ENCODE measurements around the gene VDAC1. TPM values are rescaled to one million over a fixed set of nuclear protein-coding genes. Genes with fewer than 3 reads are reported as not detected.

The VDAC1 gene
- total and polyA plus RNA-seq, 2 donors: 101 to 166 TPM

DNA sequence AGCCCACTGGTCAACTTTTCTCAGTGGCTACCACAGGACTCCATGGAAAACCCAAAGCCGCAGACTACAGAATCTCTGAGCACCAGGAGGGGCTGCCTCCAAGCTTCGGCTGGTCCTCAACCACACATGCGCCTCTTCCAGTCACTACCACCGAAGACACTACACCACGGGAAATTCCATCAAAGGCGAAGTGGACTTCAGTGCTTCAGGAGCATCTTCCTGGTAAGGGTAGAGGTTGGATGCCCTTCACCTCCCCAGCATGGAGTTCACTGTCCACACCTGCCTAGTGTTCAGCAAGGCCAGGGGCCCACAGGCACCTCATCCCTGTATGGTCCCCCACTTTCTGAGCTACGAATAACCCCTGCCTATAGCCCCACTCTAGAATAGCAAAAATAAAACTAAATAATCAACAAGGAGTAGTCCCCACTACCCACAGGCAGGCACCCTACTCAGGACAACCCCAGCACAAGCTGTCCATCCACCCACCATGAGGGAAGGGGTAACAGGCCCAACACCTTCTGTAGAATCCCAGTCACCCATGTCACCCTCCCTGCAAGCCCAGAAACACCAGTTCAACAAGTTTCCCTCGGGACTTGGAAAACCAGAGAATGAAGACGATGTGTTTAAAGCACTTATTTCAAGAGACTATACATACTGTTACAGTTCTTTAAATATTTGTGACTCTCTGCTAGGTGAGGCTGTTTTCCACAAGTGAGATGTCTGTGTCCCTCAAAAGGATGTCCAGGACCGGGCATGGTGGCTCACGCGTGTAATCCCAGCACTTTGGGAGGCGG is 2.6 kb downstream of the VDAC1 start:
- 98% methylated on average over 13 of the region's 13 CpGs for WGBS
- H3K4me1 ChIP-seq (ENCODE audit: control insufficient read depth in 2 of 2, insufficient read depth in 2 of 2, low read length in 2 of 2): peaks cover 9 to 26% of the 10 kb centered on the region in 2 donors

GRCh38 chr5:134000696-134001453 is 3.9 kb downstream of the VDAC1 start:
- Histone ChIP-seq H3K4me1 (ENCODE audit: control insufficient read depth in 2 of 2, insufficient read depth in 2 of 2, low read length in 2 of 2) (peaks cover 9 to 31% of the 10 kb centered on the region in 2 donors), H3K27ac (ENCODE audit: low read depth in 1 of 2, low read length in 1 of 2) (no peak overlapping the region), H3K27me3 (ENCODE audit: control insufficient read depth in 2 of 2, insufficient read depth in 1 of 2, low read length in 1 of 2) (peaks cover 0 to 6% of the 10 kb centered on the region in 2 donors), H3K4me3 (ENCODE audit: low read length in 2 of 2) (no peak overlapping the region), H3K9me3 (ENCODE audit: control insufficient read depth in 2 of 2, insufficient read depth in 1 of 2, low read length in 1 of 2) (peaks cover 0 to 5% of the 10 kb centered on the region in 2 donors), H3K36me3 (ENCODE audit: control insufficient read depth in 2 of 2, insufficient read depth in 2 of 2, low read length in 1 of 2) (peaks cover 0 to 23% of the 10 kb centered on the region in 2 donors)
- no peak for DNase-seq (ENCODE audit: low read depth in 6 of 9, low spot score in 9 of 9)
- 98% methylated on average over 10 of the region's 10 CpGs for WGBS

More for the DNA sequence above, 2.6 kb downstream of the VDAC1 start:
- Histone ChIP-seq H3K9me3 (ENCODE audit: control insufficient read depth in 2 of 2, insufficient read depth in 1 of 2, low read length in 1 of 2) (peaks cover 0 to 5% of the 10 kb centered on the region in 2 donors), H3K4me3 (ENCODE audit: low read length in 2 of 2) (no peak overlapping the region), H3K36me3 (ENCODE audit: control insufficient read depth in 2 of 2, insufficient read depth in 2 of 2, low read length in 1 of 2) (peaks cover 0 to 19% of the 10 kb centered on the region in 2 donors), H3K27ac (ENCODE audit: low read depth in 1 of 2, low read length in 1 of 2) (no peak overlapping the region), H3K27me3 (ENCODE audit: control insufficient read depth in 2 of 2, insufficient read depth in 1 of 2, low read length in 1 of 2) (peaks cover 2 to 6% of the 10 kb centered on the region in 2 donors)
- DNase-seq (ENCODE audit: low read depth in 6 of 9, low spot score in 9 of 9): no peak

GRCh38 chr5:134000091-134000511 is 4.7 kb downstream of the VDAC1 start:
- Histone ChIP-seq H3K27me3 (ENCODE audit: control insufficient read depth in 2 of 2, insufficient read depth in 1 of 2, low read length in 1 of 2) (no peaks in the 10 kb centered on the region), H3K36me3 (ENCODE audit: control insufficient read depth in 2 of 2, insufficient read depth in 2 of 2, low read length in 1 of 2) (peaks cover 0 to 23% of the 10 kb centered on the region in 2 donors), H3K4me3 (ENCODE audit: low read length in 2 of 2) (no peak overlapping the region), H3K9me3 (ENCODE audit: control insufficient read depth in 2 of 2, insufficient read depth in 1 of 2, low read length in 1 of 2) (peaks cover 0 to 3% of the 10 kb centered on the region in 2 donors), H3K4me1 (ENCODE audit: control insufficient read depth in 2 of 2, insufficient read depth in 2 of 2, low read length in 2 of 2) (peaks cover 6 to 29% of the 10 kb centered on the region in 2 donors), H3K27ac (ENCODE audit: low read depth in 1 of 2, low read length in 1 of 2) (no peak overlapping the region)
- DNase-seq (ENCODE audit: low read depth in 6 of 9, low spot score in 9 of 9): no peak
- WGBS: 98% methylated on average over 5 of the region's 5 CpGs

GRCh38 chr5:133998807-133999206 is 6.0 kb downstream of the VDAC1 start:
- DNase-seq (ENCODE audit: low read depth in 6 of 9, low spot score in 9 of 9): no peak
- WGBS: 97% methylated on average over 7 of the region's 7 CpGs
- Histone ChIP-seq H3K36me3 (ENCODE audit: control insufficient read depth in 2 of 2, insufficient read depth in 2 of 2, low read length in 1 of 2) (peaks cover 0 to 23% of the 10 kb centered on the region in 2 donors), H3K4me3 (ENCODE audit: low read length in 2 of 2) (no peak overlapping the region), H3K9me3 (ENCODE audit: control insufficient read depth in 2 of 2, insufficient read depth in 1 of 2, low read length in 1 of 2) (no peaks in the 10 kb centered on the region), H3K4me1 (ENCODE audit: control insufficient read depth in 2 of 2, insufficient read depth in 2 of 2, low read length in 2 of 2) (peaks cover 6 to 30% of the 10 kb centered on the region in 2 donors), H3K27ac (ENCODE audit: low read depth in 1 of 2, low read length in 1 of 2) (no peak overlapping the region), H3K27me3 (ENCODE audit: control insufficient read depth in 2 of 2, insufficient read depth in 1 of 2, low read length in 1 of 2) (no peaks in the 10 kb centered on the region)

GRCh38 chr5:133998042-133998441 is 6.7 kb downstream of the VDAC1 start:
- no peaks in the 10 kb centered on the region for H3K9me3 ChIP-seq (ENCODE audit: control insufficient read depth in 2 of 2, insufficient read depth in 1 of 2, low read length in 1 of 2)
- no peaks in the 10 kb centered on the region for H3K27me3 ChIP-seq (ENCODE audit: control insufficient read depth in 2 of 2, insufficient read depth in 1 of 2, low read length in 1 of 2)
- H3K36me3 ChIP-seq (ENCODE audit: control insufficient read depth in 2 of 2, insufficient read depth in 2 of 2, low read length in 1 of 2): peaks cover 0 to 23% of the 10 kb centered on the region in 2 donors
- H3K4me1 ChIP-seq (ENCODE audit: control insufficient read depth in 2 of 2, insufficient read depth in 2 of 2, low read length in 2 of 2): peaks cover 0 to 22% of the 10 kb centered on the region in 2 donors
- no peak for DNase-seq (ENCODE audit: low read depth in 6 of 9, low spot score in 9 of 9)
- no peak overlapping the region for H3K27ac ChIP-seq (ENCODE audit: low read depth in 1 of 2, low read length in 1 of 2)
- WGBS: 97% methylated on average over 6 of the region's 6 CpGs
- no peak overlapping the region for H3K4me3 ChIP-seq (ENCODE audit: low read length in 2 of 2)

DNA sequence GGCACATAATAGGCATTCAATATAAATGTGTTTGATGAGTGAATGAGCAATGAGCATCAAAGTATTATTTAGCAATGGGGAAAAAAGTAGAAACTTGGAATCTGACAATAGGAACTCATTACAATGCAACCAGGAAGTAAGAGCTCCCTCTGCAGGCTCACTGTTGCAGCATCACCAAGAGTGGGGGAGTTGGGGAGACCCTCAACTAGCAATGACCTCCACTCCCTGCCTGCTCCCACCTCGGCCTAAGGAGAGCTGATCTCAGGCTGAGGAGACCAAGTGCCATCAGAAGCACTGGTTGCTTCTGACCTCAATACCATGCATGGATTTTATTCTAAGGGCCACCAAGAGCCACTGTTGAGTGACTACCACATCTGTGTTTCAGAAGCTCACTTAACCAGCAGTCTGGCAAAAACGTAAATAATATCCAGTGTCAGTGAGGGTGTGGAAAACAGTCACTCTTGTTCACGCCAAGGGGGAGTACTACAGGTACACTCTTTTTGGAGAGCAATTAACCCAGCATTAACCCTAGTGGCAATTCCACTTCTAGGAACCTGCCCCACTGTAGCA is 8.0 kb downstream of the VDAC1 start:
- no peak overlapping the region for H3K4me3 ChIP-seq (ENCODE audit: low read length in 2 of 2)
- WGBS: 92% methylated on average over 3 of the region's 3 CpGs
- no peaks in the 10 kb centered on the region for H3K27me3 ChIP-seq (ENCODE audit: control insufficient read depth in 2 of 2, insufficient read depth in 1 of 2, low read length in 1 of 2)
- peaks cover 4 to 22% of the 10 kb centered on the region in 2 donors for H3K4me1 ChIP-seq (ENCODE audit: control insufficient read depth in 2 of 2, insufficient read depth in 2 of 2, low read length in 2 of 2)
- H3K36me3 ChIP-seq (ENCODE audit: control insufficient read depth in 2 of 2, insufficient read depth in 2 of 2, low read length in 1 of 2): peaks cover 3 to 16% of the 10 kb centered on the region in 2 donors
- no peaks in the 10 kb centered on the region for H3K9me3 ChIP-seq (ENCODE audit: control insufficient read depth in 2 of 2, insufficient read depth in 1 of 2, low read length in 1 of 2)
- H3K27ac ChIP-seq (ENCODE audit: low read depth in 1 of 2, low read length in 1 of 2): no peak overlapping the region
- peak in 1 of 9 donors; percentile 36 for DNase-seq (ENCODE audit: low read depth in 6 of 9, low spot score in 9 of 9)

- peaks cover 4 to 22% of the 10 kb centered on the region in 2 donors for H3K4me1 ChIP-seq (ENCODE audit: control insufficient read depth in 2 of 2, insufficient read depth in 2 of 2, low read length in 2 of 2)
- WGBS: 91% methylated on average over 7 of the region's 7 CpGs
- peaks cover 6 to 17% of the 10 kb centered on the region in 2 donors for H3K36me3 ChIP-seq (ENCODE audit: control insufficient read depth in 2 of 2, insufficient read depth in 2 of 2, low read length in 1 of 2)
- H3K27ac ChIP-seq (ENCODE audit: low read depth in 1 of 2, low read length in 1 of 2): no peak overlapping the region
- H3K4me3 ChIP-seq (ENCODE audit: low read length in 2 of 2): no peak overlapping the region
- no peaks in the 10 kb centered on the region for H3K9me3 ChIP-seq (ENCODE audit: control insufficient read depth in 2 of 2, insufficient read depth in 1 of 2, low read length in 1 of 2)
- no peaks in the 10 kb centered on the region for H3K27me3 ChIP-seq (ENCODE audit: control insufficient read depth in 2 of 2, insufficient read depth in 1 of 2, low read length in 1 of 2)
- DNase-seq (ENCODE audit: low read depth in 6 of 9, low spot score in 9 of 9): no peak
Measured at GRCh38 chr5:133995883-133996563, 8.8 kb downstream of the VDAC1 start.

GRCh38 chr5:133995341-133995740 is 9.4 kb downstream of the VDAC1 start:
- H3K27ac ChIP-seq (ENCODE audit: low read depth in 1 of 2, low read length in 1 of 2): no peak overlapping the region
- H3K4me3 ChIP-seq (ENCODE audit: low read length in 2 of 2): no peak overlapping the region
- 91% methylated on average over 8 of the region's 8 CpGs for WGBS
- H3K36me3 ChIP-seq (ENCODE audit: control insufficient read depth in 2 of 2, insufficient read depth in 2 of 2, low read length in 1 of 2): peaks cover 13 to 20% of the 10 kb centered on the region in 2 donors
- no peaks in the 10 kb centered on the region for H3K27me3 ChIP-seq (ENCODE audit: control insufficient read depth in 2 of 2, insufficient read depth in 1 of 2, low read length in 1 of 2)
- no peaks in the 10 kb centered on the region for H3K9me3 ChIP-seq (ENCODE audit: control insufficient read depth in 2 of 2, insufficient read depth in 1 of 2, low read length in 1 of 2)
- no peak for DNase-seq (ENCODE audit: low read depth in 6 of 9, low spot score in 9 of 9)
- peaks cover 4 to 22% of the 10 kb centered on the region in 2 donors for H3K4me1 ChIP-seq (ENCODE audit: control insufficient read depth in 2 of 2, insufficient read depth in 2 of 2, low read length in 2 of 2)
